Bronchial epithelial cell (primary cell): ENCODE data around the gene WDR83. TPM values are rescaled to one million over a fixed set of nuclear protein-coding genes. Genes with fewer than 3 reads are reported as not detected.

Source experiments
- DNase-seq: peaks from one replicate; pipeline ENCODE4 v3.0.0-alpha.2; 2010; ENCODE audit warnings: low read depth
- FAIRE-seq: peaks from 2 replicates; lab custom pipeline; 2011; peaks lifted over from hg19 to GRCh38; lab: Jason Lieb, UNC
- H3K27me3 ChIP-seq: 2 replicates; pipeline ENCODE4 v1.5.1; 2011; ENCODE audit warnings: low read length; ENCODE audit not compliant: control insufficient read depth, insufficient read depth
- H3K36me3 ChIP-seq: 2 replicates; pipeline ENCODE4 v1.5.1; 2011; ENCODE audit warnings: low read length; ENCODE audit not compliant: control insufficient read depth, insufficient read depth
- H3K4me3 ChIP-seq: 2 replicates; pipeline ENCODE4 v1.5.1; 2011; ENCODE audit warnings: mild to moderate bottlenecking, low read depth, low read length, control low read depth
- CTCF ChIP-seq: IDR thresholded peaks from 2 replicates; pipeline ENCODE4 v1.5.1; 2011; ENCODE audit warnings: mild to moderate bottlenecking, moderate library complexity, low read length, control low read depth, inconsistent platforms; ENCODE audit not compliant: insufficient read depth, severe bottlenecking
- total RNA-seq: library from RNA; depleted of rRNA; stranded (reverse); fragments of >200 nt; gene quantifications from 2 replicates; pipeline ENCODE4 v1.2.1, GENCODE V29; 2014

WDR83 gene
- total RNA-seq, 1 donor from 2014 or later: 21.1 TPM

- FAIRE-seq (no peak), DNase-seq (no peak)
- Histone ChIP-seq H3K27me3 (no peaks in the 10 kb centered on the region), H3K4me3 (no peak overlapping the region), H3K36me3 (peaks cover 16% of the 10 kb centered on the region)
- TF ChIP-seq CTCF: no peak
Observed at GRCh38 chr19:12660980-12661379, 5.6 kb upstream of the WDR83 start.

- Histone ChIP-seq H3K36me3 (peaks cover 14% of the 10 kb centered on the region), H3K27me3 (no peaks in the 10 kb centered on the region), H3K4me3 (no peak overlapping the region)
- FAIRE-seq (no peak), DNase-seq (no peak)
- no peak for TF ChIP-seq CTCF
Observed at GRCh38 chr19:12664406-12665280, 2.0 kb upstream of the WDR83 start.

- no peaks in the 10 kb centered on the region for H3K27me3 ChIP-seq
- DNase-seq (no peak), FAIRE-seq (no peak)
- no peak overlapping the region for H3K4me3 ChIP-seq
- peaks cover 14% of the 10 kb centered on the region for H3K36me3 ChIP-seq
- TF ChIP-seq CTCF: no peak
Observed at GRCh38 chr19:12665281-12665573, 1.4 kb upstream of the WDR83 start.

GRCh38 chr19:12665671-12666264 is 839 bp upstream of the WDR83 start:
- FAIRE-seq: no peak
- Histone ChIP-seq H3K4me3 (peak overlapping the region; percentile 77), H3K27me3 (no peaks in the 10 kb centered on the region), H3K36me3 (peaks cover 14% of the 10 kb centered on the region)
- TF ChIP-seq CTCF: no peak
- no peak for DNase-seq

GRCh38 chr19:12667731-12668302 is 1.2 kb downstream of the WDR83 start:
- FAIRE-seq (no peak), DNase-seq (no peak)
- H3K36me3 ChIP-seq: peaks cover 11% of the 10 kb centered on the region
- TF ChIP-seq CTCF: no peak
- no peak overlapping the region for H3K4me3 ChIP-seq
- H3K27me3 ChIP-seq: no peaks in the 10 kb centered on the region
